Lower leg skin (tissue), 4 donors: ENCODE results near the gene SQSTM1. TPM values are rescaled to one million over a fixed set of nuclear protein-coding genes. Genes with fewer than 3 reads are reported as not detected.

Source experiments
- DNase-seq, 2 donors: peaks; one replicate each; pipeline ENCODE4 v3.0.0-alpha.2; 2019; ENCODE audit warnings: low spot score in 2 of 2
- H3K4me3 ChIP-seq: fragments of 200-600 bp; sonication (generic); 2 replicates; pipeline ENCODE4 v1.5.1; 2017; ENCODE audit warnings: mild to moderate bottlenecking, low read depth; ENCODE audit not compliant: poor library complexity, severe bottlenecking
- POLR2A ChIP-seq, 2 donors: fragments of 450-650 bp; IDR thresholded peaks; one replicate each; pipeline ENCODE4 v1.6.1; 2016 to 2017; ENCODE audit warnings: antibody characterized with exemption in 2 of 2, mild to moderate bottlenecking in 1 of 2, moderate library complexity in 1 of 2
- whole genome bisulfite sequencing, 2 donors: methylation state at CpG; one replicate each; pipeline ENCODE4 v1.1.5; 2018; 5-methylcytosine and 5-hydroxymethylcytosine counted together
- intact Hi-C: fragments of 100-400 bp; cut with DNase I; formaldehyde crosslinking; loops from one replicate; pipeline ENCODE4 v1.15.0; 2023; ENCODE audit warnings: low total_unique reads
- total RNA-seq, 4 donors: library from RNA; depleted of rRNA; stranded (reverse); fragments of >200 nt; gene quantifications; one replicate each; pipeline ENCODE4 v1.1.0, GENCODE V29; 2016
- TF ChIP-seq, protein P1 (sequence below), 3 donors: fragments of 450-650 bp; IDR thresholded peaks; one replicate each; pipeline ENCODE4 v1.5.1; 2016; ENCODE audit warnings: antibody characterized with exemption in 3 of 3, mild to moderate bottlenecking in 3 of 3, moderate library complexity in 2 of 3

SQSTM1 gene
- total RNA-seq, 4 donors from 2014 or later: 263 to 508 (median 298) TPM

DNA sequence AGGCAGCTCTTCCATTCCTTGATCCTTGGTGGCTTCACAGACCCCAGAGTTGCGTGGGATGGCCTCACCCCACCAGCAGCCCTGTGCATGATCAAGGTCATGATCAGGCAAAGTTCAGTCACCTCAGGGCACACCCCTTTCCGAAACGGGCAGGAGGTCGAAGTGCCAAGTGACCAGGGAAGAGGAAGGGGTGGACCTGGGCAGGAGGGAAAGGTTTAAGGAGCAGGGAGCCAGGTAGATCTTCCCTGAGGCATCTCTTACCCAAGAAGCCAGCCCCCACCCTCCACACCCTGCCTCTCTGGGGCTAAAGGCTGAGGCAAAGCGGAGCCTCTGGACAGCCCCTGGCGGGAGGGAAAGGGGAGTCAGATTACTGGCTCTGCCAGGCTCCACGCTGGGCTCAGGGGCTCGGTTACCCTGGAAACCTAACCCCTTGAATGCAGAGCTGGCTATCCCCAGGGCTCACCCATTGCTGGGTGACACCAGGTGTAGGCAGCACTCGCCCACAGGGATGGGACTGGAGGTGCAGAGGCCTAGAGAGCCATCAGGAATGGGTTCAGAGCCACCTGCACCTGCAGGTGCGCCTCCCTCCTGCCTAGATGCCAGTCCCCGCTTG lies 17.6 kb upstream of the SQSTM1 start:
- intact Hi-C loops: loop anchor here (1.0 to 10.0 kb wide), 2 partner anchors 41 to 102 kb away; partner anchors contain the start of gene TBC1D9B
- peak in 1 of 2 donors; percentile 84 for DNase-seq
- no peak overlapping the region for H3K4me3 ChIP-seq

DNA sequence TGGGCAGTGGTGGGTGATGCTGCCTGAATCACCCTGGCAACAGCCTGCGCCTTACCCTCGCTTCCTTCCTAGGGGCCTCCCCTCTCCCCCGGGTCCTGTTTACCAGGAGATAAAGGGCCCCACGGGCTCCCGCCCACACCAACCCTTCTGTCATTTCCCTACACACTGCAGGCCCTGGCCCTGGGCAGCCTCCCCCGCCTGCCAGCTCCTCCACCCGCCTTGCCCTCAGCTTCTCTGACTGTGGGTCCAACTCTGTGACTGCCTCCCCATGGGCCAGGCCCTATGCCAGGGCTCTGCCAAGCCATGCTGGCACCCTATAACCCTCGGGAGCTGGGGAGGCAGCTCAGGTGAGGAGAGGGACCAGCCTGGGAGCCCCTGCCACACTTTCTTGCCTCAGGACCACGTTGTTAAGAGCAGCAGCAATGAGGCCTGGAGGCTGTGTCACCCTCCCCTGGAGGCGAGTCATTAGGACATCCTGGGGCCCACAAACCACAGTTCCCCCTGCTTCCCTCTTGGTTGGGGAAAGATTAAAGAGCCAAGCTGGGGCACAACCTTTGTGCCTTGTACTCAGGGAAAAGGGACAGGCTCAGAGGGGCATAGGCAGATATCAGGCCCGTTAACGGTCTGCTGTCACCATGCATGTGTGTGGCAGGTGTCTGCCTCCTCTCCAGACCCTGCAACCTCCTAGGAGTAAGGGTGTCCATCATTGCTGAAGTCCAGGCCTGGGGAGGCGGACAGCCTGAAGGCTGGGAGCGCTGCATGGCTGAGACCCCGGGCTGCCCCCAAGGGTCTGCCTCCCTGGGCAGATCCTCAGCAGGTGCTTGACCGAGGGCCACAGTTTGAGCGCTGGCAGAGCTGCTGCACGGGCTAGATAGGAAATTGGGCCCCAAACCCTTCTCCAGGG lies 16.8 kb upstream of the SQSTM1 start:
- peak in 1 of 2 donors; percentile 88 for DNase-seq
- H3K4me3 ChIP-seq: no peak overlapping the region
- no peak for TF ChIP-seq POLR2A (IDR thresholded peaks at IDR 0.05)
- TF ChIP-seq, protein P1, sequence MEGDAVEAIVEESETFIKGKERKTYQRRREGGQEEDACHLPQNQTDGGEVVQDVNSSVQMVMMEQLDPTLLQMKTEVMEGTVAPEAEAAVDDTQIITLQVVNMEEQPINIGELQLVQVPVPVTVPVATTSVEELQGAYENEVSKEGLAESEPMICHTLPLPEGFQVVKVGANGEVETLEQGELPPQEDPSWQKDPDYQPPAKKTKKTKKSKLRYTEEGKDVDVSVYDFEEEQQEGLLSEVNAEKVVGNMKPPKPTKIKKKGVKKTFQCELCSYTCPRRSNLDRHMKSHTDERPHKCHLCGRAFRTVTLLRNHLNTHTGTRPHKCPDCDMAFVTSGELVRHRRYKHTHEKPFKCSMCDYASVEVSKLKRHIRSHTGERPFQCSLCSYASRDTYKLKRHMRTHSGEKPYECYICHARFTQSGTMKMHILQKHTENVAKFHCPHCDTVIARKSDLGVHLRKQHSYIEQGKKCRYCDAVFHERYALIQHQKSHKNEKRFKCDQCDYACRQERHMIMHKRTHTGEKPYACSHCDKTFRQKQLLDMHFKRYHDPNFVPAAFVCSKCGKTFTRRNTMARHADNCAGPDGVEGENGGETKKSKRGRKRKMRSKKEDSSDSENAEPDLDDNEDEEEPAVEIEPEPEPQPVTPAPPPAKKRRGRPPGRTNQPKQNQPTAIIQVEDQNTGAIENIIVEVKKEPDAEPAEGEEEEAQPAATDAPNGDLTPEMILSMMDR (IDR thresholded peaks at IDR 0.05): no peak
- WGBS, 2 donors: 62 to 76% methylated on average over 17 to 18 of the region's 18 CpGs
- intact Hi-C loops: loop anchor here (1.0 to 10.0 kb wide), 2 partner anchors 40 to 101 kb away; partner anchors contain the start of gene TBC1D9B

More for the DNA sequence above, 17.6 kb upstream of the SQSTM1 start:
- 61 to 71% methylated on average over 9 to 11 of the region's 11 CpGs for WGBS, 2 donors
- TF ChIP-seq POLR2A (IDR thresholded peaks at IDR 0.05): no peak

DNA sequence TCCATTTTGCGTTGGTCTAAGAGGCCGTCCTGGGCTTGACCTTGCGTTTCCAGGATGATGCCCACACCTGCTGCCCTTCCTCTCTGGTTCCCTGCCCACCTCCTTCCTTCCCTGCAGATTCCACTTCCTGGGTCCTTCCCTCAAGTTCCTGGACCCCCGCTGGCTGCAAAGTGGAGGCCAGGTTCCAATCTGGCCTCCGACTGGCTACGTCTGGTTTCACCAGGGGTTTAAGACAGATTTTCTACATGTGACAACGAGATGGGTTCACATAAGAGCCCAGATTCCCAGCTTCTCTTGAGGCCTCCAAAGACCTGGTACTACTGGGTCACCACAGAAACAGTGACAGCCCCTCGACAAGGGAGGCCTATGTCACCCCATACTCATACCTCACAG lies 16.2 kb upstream of the SQSTM1 start:
- H3K4me3 ChIP-seq: no peak overlapping the region
- 90 to 91% methylated on average over 8 of the region's 8 CpGs for WGBS, 2 donors
- no peak for DNase-seq
- intact Hi-C loops: loop anchor here (10.0 kb wide), 1 partner anchor 100 kb away; the partner anchor contains the start of gene TBC1D9B
- no peak for TF ChIP-seq POLR2A (IDR thresholded peaks at IDR 0.05)
- TF ChIP-seq, protein P1 (IDR thresholded peaks at IDR 0.05): no peak

DNA sequence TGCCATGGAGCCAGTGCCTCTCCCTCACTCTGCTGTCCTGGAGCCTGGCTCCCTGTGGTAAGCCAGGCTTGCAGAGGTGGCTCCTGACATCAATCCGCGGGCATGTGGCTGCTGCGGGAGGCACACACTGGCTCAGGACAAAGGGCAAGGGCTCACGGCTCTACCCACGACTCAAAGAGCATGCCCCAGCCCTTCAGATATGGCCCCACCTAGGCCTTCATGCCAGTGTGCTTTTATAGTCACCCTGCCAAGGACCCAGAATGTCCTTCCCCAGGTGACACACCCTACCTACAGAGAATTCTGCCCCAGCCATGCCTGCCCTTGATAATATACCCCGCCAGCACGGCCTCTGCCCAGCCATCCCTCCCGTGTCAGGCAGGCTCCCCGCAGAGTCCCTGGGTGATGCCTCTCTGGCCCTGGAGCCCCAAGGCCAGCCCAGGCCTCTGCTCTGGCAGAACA lies 15.6 kb upstream of the SQSTM1 start:
- H3K4me3 ChIP-seq: peak overlapping the region; percentile 73
- intact Hi-C loops: loop anchor here (10.0 kb wide), 1 partner anchor 100 kb away; the partner anchor contains the start of gene TBC1D9B
- TF ChIP-seq, protein P1 (IDR thresholded peaks at IDR 0.05): no peak
- TF ChIP-seq POLR2A (IDR thresholded peaks at IDR 0.05): no peak
- WGBS, 2 donors: 30 to 49% methylated on average over 8 to 9 of the region's 9 CpGs
- DNase-seq: peak; percentile 14 to 85

DNA sequence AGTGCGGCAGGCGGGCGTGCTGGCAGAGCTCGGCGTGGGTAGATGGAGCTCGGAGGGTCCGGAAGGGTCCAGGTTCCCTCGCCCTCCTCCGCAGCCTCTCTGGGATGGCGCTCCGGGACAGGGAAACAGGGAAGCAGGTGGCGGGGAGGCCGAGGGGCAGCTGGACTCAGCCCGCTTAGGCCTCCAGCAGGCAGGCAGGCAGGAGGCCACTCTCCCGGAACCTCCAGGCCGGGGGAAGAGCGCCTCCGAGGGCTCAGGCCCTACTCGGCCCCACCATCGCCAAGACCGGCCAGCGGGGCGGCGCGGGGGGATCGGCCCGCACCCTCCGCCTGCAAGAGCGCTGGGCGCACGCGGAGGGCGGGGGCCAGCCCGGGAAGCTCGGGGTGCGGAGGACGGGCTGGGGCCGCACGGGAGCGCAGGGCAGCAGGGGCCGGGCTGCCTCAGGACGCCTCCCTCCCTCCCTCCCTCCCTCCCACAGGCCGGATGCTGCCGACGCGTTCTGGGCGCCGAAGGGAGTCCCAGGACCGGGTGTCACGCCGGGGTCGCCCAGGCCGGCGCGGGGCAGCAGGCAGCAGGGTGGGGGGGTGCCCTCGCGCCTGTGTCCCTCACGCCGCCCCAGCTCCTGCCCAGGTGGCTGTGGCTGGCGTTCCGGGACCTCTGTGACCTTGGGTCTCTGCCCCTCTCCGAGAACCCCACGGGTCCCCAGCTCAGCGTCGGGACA lies 15.0 kb upstream of the SQSTM1 start:
- TF ChIP-seq, protein P1 (IDR thresholded peaks at IDR 0.05): no peak
- TF ChIP-seq POLR2A (IDR thresholded peaks at IDR 0.05): no peak
- peak overlapping the region; percentile 73 for H3K4me3 ChIP-seq
- intact Hi-C loops: loop anchor here (10.0 kb wide), 1 partner anchor 99 kb away; the partner anchor contains the start of gene TBC1D9B
- WGBS, 2 donors: 7 to 20% methylated on average over 4 to 46 of the region's 65 CpGs
- peak; percentile 16 to 90 for DNase-seq
